ENCODE results near the gene ELL. TPM values are rescaled to one million over a fixed set of nuclear protein-coding genes. Genes with fewer than 3 reads are reported as not detected.

The ELL gene
- total RNA-seq, result 13.0 and 20.8 TPM in 2 replicates

GRCh38 chr19:18521692-18522123, at the start of gene ELL:
Gene ELL, minus strand, starts transcription at chr19:18522070. Its CDS starts 15 bp downstream, at chr19:18522055.

GRCh38 chr19:18557411-18558201, 35.7 kb upstream of the ELL start, which contains the start of gene KXD1:
Gene KXD1, plus strand, starts transcription at chr19:18557870. Its CDS starts 4,187 bp downstream, at chr19:18562057.

GRCh38 chr19:18542941-18543813, 21.3 kb upstream of the ELL start, which contains the start of gene FKBP8:
Gene FKBP8, minus strand, starts transcription at chr19:18543573. Its CDS starts 1,603 bp downstream, at chr19:18541970.

DNA sequence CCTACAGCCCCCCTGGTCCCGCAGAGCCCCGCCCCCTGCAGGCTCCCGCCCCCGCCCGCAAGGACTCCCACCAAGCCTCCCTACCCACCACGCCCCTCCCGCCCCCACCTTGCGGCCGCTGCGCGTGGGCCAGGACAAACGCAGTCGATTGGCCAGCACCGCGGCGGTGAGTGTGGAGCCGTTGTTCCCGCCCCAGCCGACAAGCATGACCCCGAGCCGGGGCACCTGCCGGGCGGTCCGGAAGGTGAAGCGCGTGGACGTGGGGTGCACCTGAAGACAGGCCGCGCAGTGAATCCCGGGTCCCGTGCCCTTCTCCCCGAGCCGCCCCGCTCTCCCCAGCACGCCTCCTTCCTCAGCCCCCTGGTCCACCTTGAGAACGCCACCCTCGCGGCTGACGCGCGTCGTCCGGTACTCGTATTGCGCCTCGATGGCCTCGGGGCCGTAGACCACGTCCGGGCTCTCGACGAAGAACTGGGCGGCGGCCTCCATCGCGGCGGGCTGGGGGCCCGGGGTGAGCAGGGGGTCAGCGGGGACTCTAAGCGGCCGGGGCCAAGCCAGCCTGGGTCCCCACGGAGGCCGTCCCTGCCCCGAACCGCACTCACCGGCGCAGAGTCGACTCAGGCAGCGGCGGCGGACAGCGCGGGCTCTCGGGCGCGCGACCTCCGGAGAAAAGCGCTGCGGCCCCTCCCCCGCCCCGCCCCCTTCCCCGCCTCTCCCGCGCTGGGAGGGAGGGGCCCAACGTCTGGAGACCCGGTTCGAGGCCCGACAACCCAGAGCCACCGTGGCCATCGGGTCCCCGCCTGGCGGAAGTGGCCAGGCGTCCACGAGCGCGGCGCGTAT, 84.2 kb downstream of the ELL start, which contains the start of gene ISYNA1:
Gene ISYNA1 (minus strand): TSS at position 643 of the 840 bp plus-strand sequence. CDS start 154 bp downstream, at position 489.

DNA sequence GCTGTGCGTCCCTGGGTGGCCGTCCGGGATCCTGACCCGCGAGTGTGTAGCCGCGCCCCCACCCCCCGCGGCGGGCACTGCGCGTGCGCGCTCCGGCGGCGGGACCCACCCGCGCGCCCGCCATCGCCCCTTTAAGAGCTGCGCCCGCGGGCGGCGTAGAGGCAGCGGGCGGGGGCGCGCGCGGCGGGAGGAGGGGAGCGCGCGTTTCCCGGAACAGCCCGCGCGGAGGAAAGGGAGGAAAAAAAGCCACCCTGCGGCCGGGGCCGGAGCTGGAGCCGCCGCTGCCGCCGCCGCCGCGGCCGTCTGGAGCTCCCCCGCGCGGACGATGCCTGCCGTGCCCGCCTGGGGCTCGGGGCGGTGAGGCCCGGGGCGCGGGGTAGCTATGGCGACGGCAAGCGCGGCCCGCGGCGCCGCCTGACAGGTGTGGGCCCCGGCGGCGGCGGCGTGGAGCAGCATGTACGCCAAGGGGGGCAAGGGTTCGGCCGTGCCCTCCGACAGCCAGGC, 102.6 kb downstream of the ELL start, which contains the start of gene SSBP4:
Gene SSBP4 (plus strand): TSS at position 204 of the 504 bp plus-strand sequence. CDS start 251 bp downstream, at position 455.

GRCh38 chr19:18397242-18398202, 124.3 kb downstream of the ELL start, which contains the start of gene LRRC25:
Gene LRRC25, minus strand, starts transcription at chr19:18397622. Its CDS starts 659 bp downstream, at chr19:18396963.

Other genes with a start within 250 kb of the ELL start
- 0.16 and 1.1 TPM in 2 replicates for gene IQCN, start 247.6 kb downstream of the ELL start, total RNA-seq
- 277 and 421 TPM in 2 replicates for gene JUND, start 240.4 kb downstream of the ELL start, total RNA-seq
- 196 and 334 TPM in 2 replicates for gene LSM4, start 199.0 kb downstream of the ELL start, total RNA-seq
- 2.9 and 16.4 TPM in 2 replicates for gene PGPEP1, start 181.5 kb downstream of the ELL start, total RNA-seq
- 20.4 and 246 TPM in 2 replicates for gene GDF15, start 135.9 kb downstream of the ELL start, total RNA-seq
- 0.25 TPM in 1 of 2 replicates, not detected in the other for gene LRRC25, start 124.4 kb downstream of the ELL start, total RNA-seq
- 131 and 177 TPM in 2 replicates for gene SSBP4, start 102.7 kb downstream of the ELL start, total RNA-seq
- gene ISYNA1, start 83.9 kb downstream of the ELL start, total RNA-seq, result 63.4 and 164 TPM in 2 replicates
- gene FKBP8, start 21.5 kb upstream of the ELL start, total RNA-seq, result 181 and 304 TPM in 2 replicates
- 169 and 233 TPM in 2 replicates for gene KXD1, start 35.8 kb upstream of the ELL start, total RNA-seq
- gene UBA52, start 49.8 kb upstream of the ELL start, total RNA-seq, result 945 and 1,196 TPM in 2 replicates
- gene REX1BD, start 66.7 kb upstream of the ELL start, total RNA-seq, result 79.2 and 122 TPM in 2 replicates
- gene CRLF1, start 84.7 kb upstream of the ELL start, total RNA-seq, result 0.65 and 2.5 TPM in 2 replicates
- gene TMEM59L, start 90.8 kb upstream of the ELL start, total RNA-seq, result 0.16 and 1.3 TPM in 2 replicates
- gene KLHL26, start 115.0 kb upstream of the ELL start, total RNA-seq, result 6.4 and 7.6 TPM in 2 replicates
- gene CRTC1, start 161.6 kb upstream of the ELL start, total RNA-seq, result 2.6 and 12.7 TPM in 2 replicates

Measured in mesangial cell (primary cell).